ENCODE results near the gene CDCA3. TPM values are rescaled to one million over a fixed set of nuclear protein-coding genes. Genes with fewer than 3 reads are reported as not detected.

Gene CDCA3
- total and polyA plus RNA-seq, 2 of the 13 experiments (the other 11 are each of a cell fraction or from before 2014, with no cell fraction given), result 32.7 to 56.5 TPM

- TF ChIP-seq ZNF646 (CRISPR knock-in tag; IDR thresholded peaks at IDR 0.05) (no peak), ATF1 (CRISPR knock-in tag; IDR thresholded peaks at IDR 0.05) (no peak), MAF1 (CRISPR knock-in tag; IDR thresholded peaks at IDR 0.05; ENCODE audit: borderline replicate concordance) (no peak), ZNF446 (CRISPR knock-in tag; IDR thresholded peaks at IDR 0.05) (no peak), ZSCAN12 (CRISPR knock-in tag; IDR thresholded peaks at IDR 0.05) (peak; percentile 88; the same call in 1 of the 2 replicates), HDAC1 (CRISPR knock-in tag; IDR thresholded peaks at IDR 0.05) (peak; percentile 78), ZNF709 (CRISPR knock-in tag; IDR thresholded peaks at IDR 0.05) (peak; percentile 48; the same call in 1 of the 2 replicates), ZNF124 (CRISPR knock-in tag; IDR thresholded peaks at IDR 0.05) (0 out of 2 replicates have a peak, but pooled peaks have one; percentile 55), SAFB2 (CRISPR knock-in tag; IDR thresholded peaks at IDR 0.05; ENCODE audit: borderline replicate concordance, low read depth) (peak; percentile 89; the same call in 1 of the 2 replicates), ZBTB34 (CRISPR knock-in tag; IDR thresholded peaks at IDR 0.05) (peak; percentile 84), HMG20A (CRISPR knock-in tag; IDR thresholded peaks at IDR 0.05; ENCODE audit: borderline replicate concordance) (no peak), KLF16 (CRISPR knock-in tag; IDR thresholded peaks at IDR 0.05) (peak in 1 of 2 experiments; percentile 86; a peak in 1 of 4 replicates), FOXM1 (CRISPR knock-in tag; IDR thresholded peaks at IDR 0.05) (no peak), ZNF501 (CRISPR knock-in tag; IDR thresholded peaks at IDR 0.05) (peak; percentile 69), ZBTB4 (CRISPR knock-in tag; IDR thresholded peaks at IDR 0.05; ENCODE audit: borderline replicate concordance) (no peak; the same call in 1 of the 2 replicates), DPF2 (CRISPR knock-in tag; IDR thresholded peaks at IDR 0.05; ENCODE audit: borderline replicate concordance, low read depth) (no peak; the same call in 1 of the 2 replicates)
Observed at GRCh38 chr12:6890789-6891645, 39.9 kb upstream of the CDCA3 start (continued).

Measured in HepG2 (cell line).